HCEC 1CT (cell line): ENCODE measurements around the gene ARSG.
A peak's percentile ranks its signal among the peaks of the same experiment; 100 is the strongest.

Experiments
- DNase-seq: peaks from one replicate; pipeline ENCODE4 v3.0.0-alpha.2; 2017

The ARSG gene

GRCh38 chr17:68379692-68380677, 88.7 kb downstream of the ARSG start:
- DNase-seq: no peak

- peak; percentile 92 for DNase-seq
Measured at GRCh38 chr17:68381076-68381900, 90.0 kb downstream of the ARSG start.

- no peak for DNase-seq
Measured at GRCh38 chr17:68382582-68383085, 91.3 kb downstream of the ARSG start.

GRCh38 chr17:68383120-68383442, 91.8 kb downstream of the ARSG start:
- DNase-seq: no peak

- peak; percentile 90 for DNase-seq
Measured at GRCh38 chr17:68383443-68384321, 92.4 kb downstream of the ARSG start.

GRCh38 chr17:68384471-68384870, 93.2 kb downstream of the ARSG start:
- no peak for DNase-seq

GRCh38 chr17:68384941-68385340, 93.6 kb downstream of the ARSG start:
- DNase-seq: no peak

GRCh38 chr17:68385490-68386215, 94.4 kb downstream of the ARSG start:
- no peak for DNase-seq

GRCh38 chr17:68387435-68388218, 96.3 kb downstream of the ARSG start:
- no peak for DNase-seq

- DNase-seq: no peak
Measured at GRCh38 chr17:68389041-68389440, 97.7 kb downstream of the ARSG start.

GRCh38 chr17:68390888-68391545, 99.7 kb downstream of the ARSG start:
- DNase-seq: no peak

GRCh38 chr17:68391561-68392268, 100.4 kb downstream of the ARSG start:
- DNase-seq: no peak

- DNase-seq: no peak
Measured at GRCh38 chr17:68394608-68395331, 103.5 kb downstream of the ARSG start.

GRCh38 chr17:68396226-68397107, 105.2 kb downstream of the ARSG start:
- no peak for DNase-seq

GRCh38 chr17:68397108-68397536, 105.8 kb downstream of the ARSG start:
- DNase-seq: no peak

GRCh38 chr17:68398691-68399637, 107.7 kb downstream of the ARSG start:
- peak; percentile 83 for DNase-seq
